GM18867 (cell line): ENCODE data around the gene SERPINI1.
"Not testable (repeated sequence)": the region's sequence is repeated elsewhere in the genome, so short reads cannot be mapped to it uniquely, and the experiment has no call there.

Experiments used
- ATAC-seq: cut with Tn5 transposase; IDR thresholded peaks from one replicate; pipeline ENCODE4 v1.9.1; 2021; ENCODE audit warnings: mild to moderate bottlenecking, moderate library complexity; ENCODE audit not compliant: unreplicated experiment

Gene SERPINI1

GRCh38 chr3:167783781-167784180 lies 48.3 kb downstream of the SERPINI1 start:
- no peak for ATAC-seq

- no peak for ATAC-seq
These were observed 50.3 kb downstream of the SERPINI1 start for GRCh38 chr3:167785790-167786189.

- no peak for ATAC-seq
These were observed 51.9 kb downstream of the SERPINI1 start for GRCh38 chr3:167787440-167787839.

- peak; percentile 91 for ATAC-seq
These were observed 62.9 kb downstream of the SERPINI1 start for GRCh38 chr3:167798443-167798842.

GRCh38 chr3:167808910-167809309 lies 73.4 kb downstream of the SERPINI1 start:
- no peak for ATAC-seq

GRCh38 chr3:167810236-167810635 lies 74.7 kb downstream of the SERPINI1 start:
- no peak for ATAC-seq

GRCh38 chr3:167811031-167811430 lies 75.5 kb downstream of the SERPINI1 start:
- ATAC-seq = no peak

GRCh38 chr3:167813169-167814123 lies 77.9 kb downstream of the SERPINI1 start:
- no peak for ATAC-seq

GRCh38 chr3:167814441-167814951 lies 79.0 kb downstream of the SERPINI1 start:
- no peak for ATAC-seq

- no peak for ATAC-seq
These were observed 81.4 kb downstream of the SERPINI1 start for GRCh38 chr3:167816953-167817352.

- ATAC-seq = no peak
These were observed 84.8 kb downstream of the SERPINI1 start for GRCh38 chr3:167820102-167820865.

- ATAC-seq = no peak
These were observed 85.8 kb downstream of the SERPINI1 start for GRCh38 chr3:167821248-167821805.

GRCh38 chr3:167823738-167824137 lies 88.2 kb downstream of the SERPINI1 start:
- ATAC-seq = no peak

GRCh38 chr3:167827588-167827987 lies 92.1 kb downstream of the SERPINI1 start:
- not testable (repeated sequence) for ATAC-seq

- no peak for ATAC-seq
These were observed 93.5 kb downstream of the SERPINI1 start for GRCh38 chr3:167829071-167829470.

GRCh38 chr3:167830007-167830406 lies 94.5 kb downstream of the SERPINI1 start:
- peak; percentile 59 for ATAC-seq

- ATAC-seq = no peak
These were observed 99.8 kb downstream of the SERPINI1 start for GRCh38 chr3:167835359-167835758.

- no peak for ATAC-seq
These were observed 100.4 kb downstream of the SERPINI1 start for GRCh38 chr3:167835953-167836352.

- no peak for ATAC-seq
These were observed 101.9 kb downstream of the SERPINI1 start for GRCh38 chr3:167837466-167837865.

GRCh38 chr3:167839460-167840134 lies 104.1 kb downstream of the SERPINI1 start:
- peak; percentile 42 for ATAC-seq

GRCh38 chr3:167840247-167840646 lies 104.7 kb downstream of the SERPINI1 start:
- ATAC-seq = no peak
